Kidney epithelial cell (primary cell): ENCODE results near the gene TADA3. TPM values are rescaled to one million over a fixed set of nuclear protein-coding genes. Genes with fewer than 3 reads are reported as not detected.

Experiments used
- DNase-seq: peaks from one replicate; pipeline ENCODE4 v3.0.0-alpha.2; 2010; ENCODE audit warnings: low read depth
- H3K27me3 ChIP-seq: 2 replicates; pipeline ENCODE4 v1.6.0; 2011; ENCODE audit warnings: low read length; ENCODE audit not compliant: control insufficient read depth, insufficient read depth
- H3K36me3 ChIP-seq: 2 replicates; pipeline ENCODE4 v1.5.1; 2011; ENCODE audit warnings: low read length; ENCODE audit not compliant: control insufficient read depth, insufficient read depth
- H3K4me3 ChIP-seq: 2 replicates; pipeline ENCODE4 v1.5.1; 2011; ENCODE audit warnings: low read depth, mild to moderate bottlenecking, control low read depth, low read length
- CTCF ChIP-seq: IDR thresholded peaks from 2 replicates; pipeline ENCODE4 v1.5.1; 2011; ENCODE audit warnings: mild to moderate bottlenecking, moderate library complexity, low read length, control low read depth, inconsistent platforms; ENCODE audit not compliant: insufficient read depth, poor library complexity, severe bottlenecking
- total RNA-seq: library from RNA; depleted of rRNA; stranded (reverse); fragments of >200 nt; gene quantifications from 2 replicates; pipeline ENCODE4 v1.2.3, GENCODE V29; 2015

Gene TADA3
- total RNA-seq, 1 donor from 2014 or later = 105 TPM

- no peak for TF ChIP-seq CTCF
- no peak for DNase-seq
- Histone ChIP-seq H3K4me3 (no peak overlapping the region), H3K27me3 (no peaks in the 10 kb centered on the region), H3K36me3 (peaks cover 7% of the 10 kb centered on the region)
Observed at GRCh38 chr3:9739181-9739580, 53.1 kb downstream of the TADA3 start.

- DNase-seq = no peak
- TF ChIP-seq CTCF = no peak
- H3K36me3 ChIP-seq = peaks cover 5% of the 10 kb centered on the region
- H3K27me3 ChIP-seq = no peaks in the 10 kb centered on the region
- no peak overlapping the region for H3K4me3 ChIP-seq
Observed at GRCh38 chr3:9736831-9737230, 55.4 kb downstream of the TADA3 start.

GRCh38 chr3:9732740-9733115 lies 59.5 kb downstream of the TADA3 start:
- no peak for DNase-seq
- TF ChIP-seq CTCF = no peak
- Histone ChIP-seq H3K4me3 (peak overlapping the region; percentile 90), H3K36me3 (no peaks in the 10 kb centered on the region), H3K27me3 (no peaks in the 10 kb centered on the region)

GRCh38 chr3:9732080-9732739 lies 60.1 kb downstream of the TADA3 start:
- Histone ChIP-seq H3K36me3 (no peaks in the 10 kb centered on the region), H3K27me3 (no peaks in the 10 kb centered on the region), H3K4me3 (peak overlapping the region; percentile 90)
- no peak for DNase-seq
- no peak for TF ChIP-seq CTCF

- peaks cover 2% of the 10 kb centered on the region for H3K27me3 ChIP-seq
- H3K4me3 ChIP-seq = peak within 1 kb of the TSS; percentile 90
- TF ChIP-seq CTCF = no peak
- H3K36me3 ChIP-seq = no peaks in the 10 kb centered on the region
- DNase-seq = peak; percentile 90
Observed at GRCh38 chr3:9731206-9732079, 60.8 kb downstream of the TADA3 start, which contains the start of gene BRPF1. BRPF1 (plus strand) TSS chr3:9731735; CDS start chr3:9734141, 2,406 bp downstream.
